IMR-90 (cell line): ENCODE measurements around the gene HSH2D. TPM values are rescaled to one million over a fixed set of nuclear protein-coding genes. Genes with fewer than 3 reads are reported as not detected.

Source experiments
- ATAC-seq: fragments of 200-7000 bp; cut with Tn5 transposase; 2 replicates; pipeline ENCODE4 v1.9.1; 2020; ENCODE audit warnings: low read depth, mild to moderate bottlenecking, moderate library complexity
- BruUV-seq: library from RNA; stranded (reverse); fragments of 400-500 nt; replicated peaks from 2 replicates; lab custom pipeline; 2021; lab: Mats Ljungman, UMichigan
- CTCF ChIA-PET: fragments of 300-600 bp; formaldehyde crosslinking; extraction: SDS; loops from one replicate; lab custom pipeline; 2021; ENCODE audit warnings: antibody characterized with exemption; lab: Yijun Ruan, JAX
- POLR2A ChIA-PET: fragments of 300-600 bp; sonication (Branson Sonifier 250); formaldehyde crosslinking; loops from one replicate; lab custom pipeline; 2022; ENCODE audit warnings: antibody characterized with exemption; ENCODE audit not compliant: unreplicated experiment; lab: Charles Lee
- DNase-seq: peaks from one replicate; pipeline ENCODE4 v3.0.0; 2013
- H2AFZ ChIP-seq: replicated peaks from 2 replicates; pipeline ENCODE3; 2013; ENCODE audit warnings: low read length, mild to moderate bottlenecking; ENCODE audit not compliant: poor library complexity
- H2AK5ac ChIP-seq: 2 replicates; pipeline ENCODE4 v1.6.1; 2013; ENCODE audit warnings: low read depth, low read length, inconsistent platforms
- H2AK9ac ChIP-seq: replicated peaks from 2 replicates; pipeline ENCODE3; 2013; ENCODE audit warnings: mild to moderate bottlenecking, low read depth, low read length, moderate library complexity; ENCODE audit not compliant: poor library complexity
- H2BK120ac ChIP-seq: 2 replicates; pipeline ENCODE4 v1.6.1; 2013; ENCODE audit warnings: low read depth, low read length, inconsistent platforms
- H2BK15ac ChIP-seq: 3 replicates; pipeline ENCODE4 v1.6.1; 2013; ENCODE audit warnings: low read depth, low read length, inconsistent platforms
- H2BK20ac ChIP-seq: 2 replicates; pipeline ENCODE4 v1.6.1; 2013; ENCODE audit warnings: low read depth, mild to moderate bottlenecking, inconsistent platforms, low read length, moderate library complexity
- H2BK5ac ChIP-seq: 2 replicates; pipeline ENCODE4 v1.6.1; 2013; ENCODE audit warnings: mild to moderate bottlenecking, low read depth, low read length, inconsistent platforms; ENCODE audit not compliant: poor library complexity, severe bottlenecking
- H3K14ac ChIP-seq: replicated peaks from 2 replicates; pipeline ENCODE4 v1.6.1; 2013; ENCODE audit warnings: low read depth, low read length, inconsistent platforms
- H3K18ac ChIP-seq: 2 replicates; pipeline ENCODE4 v1.6.1; 2013; ENCODE audit warnings: low read depth, low read length, control low read depth
- H3K23ac ChIP-seq: 2 replicates; pipeline ENCODE4 v1.6.1; 2013; ENCODE audit warnings: low read depth, low read length, inconsistent platforms
- H3K27ac ChIP-seq: 2 replicates; pipeline ENCODE4 v1.5.1; 2013; ENCODE audit warnings: mild to moderate bottlenecking, control low read depth, low read length; ENCODE audit not compliant: insufficient read depth
- H3K27me3 ChIP-seq: 2 replicates; pipeline ENCODE4 v1.6.1; 2013; ENCODE audit warnings: low read length; ENCODE audit not compliant: control insufficient read depth, insufficient read depth
- H3K36me3 ChIP-seq: 2 replicates; pipeline ENCODE4 v1.6.1; 2013; ENCODE audit warnings: low read length, mixed read lengths; ENCODE audit not compliant: control insufficient read depth, insufficient read depth
- H3K4ac ChIP-seq: 2 replicates; pipeline ENCODE4 v1.6.1; 2013; ENCODE audit warnings: low read depth, low read length, inconsistent platforms
- H3K4me1 ChIP-seq: 2 replicates; pipeline ENCODE4 v1.6.1; 2013; ENCODE audit warnings: low read length, mixed read lengths; ENCODE audit not compliant: control insufficient read depth, insufficient read depth
- H3K4me2 ChIP-seq: 2 replicates; pipeline ENCODE4 v1.6.1; 2013; ENCODE audit warnings: low read depth, mild to moderate bottlenecking, control low read depth, low read length, moderate library complexity
- H3K4me3 ChIP-seq: 2 replicates; pipeline ENCODE4 v1.5.1; 2013; ENCODE audit warnings: low read depth, mild to moderate bottlenecking, control low read depth, low read length, moderate library complexity; ENCODE audit not compliant: insufficient read depth
- H3K56ac ChIP-seq: 2 replicates; pipeline ENCODE4 v1.6.1; 2013; ENCODE audit warnings: low read length, inconsistent platforms; ENCODE audit not compliant: insufficient read depth; ENCODE audit errors: extremely low read depth
- H3K79me1 ChIP-seq, 2 experiments: 2 replicates each; pipeline ENCODE4 v1.6.1; 2013; ENCODE audit warnings: low read length in 2 of 2, inconsistent platforms in 1 of 2, low read depth in 1 of 2
- H3K9ac ChIP-seq: 2 replicates; pipeline ENCODE4 v1.6.1; 2013; ENCODE audit warnings: low read depth, low read length, control low read depth
- H3K9me1 ChIP-seq: 2 replicates; pipeline ENCODE4 v1.6.1; 2013; ENCODE audit warnings: low read length, inconsistent platforms; ENCODE audit not compliant: insufficient read depth
- H3K9me3 ChIP-seq: 2 replicates; pipeline ENCODE4 v1.6.1; 2013; ENCODE audit warnings: low read length; ENCODE audit not compliant: control insufficient read depth, insufficient read depth
- H4K20me1 ChIP-seq: 2 replicates; pipeline ENCODE4 v1.6.1; 2013; ENCODE audit warnings: low read length, inconsistent platforms; ENCODE audit not compliant: insufficient read depth
- H4K5ac ChIP-seq: 2 replicates; pipeline ENCODE4 v1.6.1; 2013; ENCODE audit warnings: mild to moderate bottlenecking, low read depth, low read length, control low read depth
- H4K8ac ChIP-seq, 2 experiments: 2 replicates each; pipeline ENCODE4 v1.6.1; 2013; ENCODE audit warnings: low read depth in 2 of 2, low read length in 2 of 2, control low read depth in 1 of 2, inconsistent platforms in 1 of 2
- H4K91ac ChIP-seq: 2 replicates; pipeline ENCODE4 v1.6.1; 2013; ENCODE audit warnings: low read depth, low read length, inconsistent platforms; ENCODE audit not compliant: insufficient read depth
- BHLHE40 ChIP-seq: fragments of 150-350 bp; IDR thresholded peaks from 2 replicates; pipeline ENCODE4 v1.6.1; 2016; ENCODE audit warnings: mild to moderate bottlenecking, low read depth, low read length
- CEBPB ChIP-seq: IDR thresholded peaks from 2 replicates; pipeline ENCODE4 v1.6.1; 2012; ENCODE audit warnings: low read depth, low read length, improper control_type of control experiment
- CHD1 ChIP-seq: IDR thresholded peaks from 2 replicates; pipeline ENCODE4 v1.6.1; 2012; ENCODE audit warnings: low read depth, low read length, improper control_type of control experiment
- MXI1 ChIP-seq: IDR thresholded peaks from 2 replicates; pipeline ENCODE4 v1.6.1; 2012; ENCODE audit warnings: low read depth, mild to moderate bottlenecking, low read length, moderate library complexity, borderline replicate concordance
- RAD21 ChIP-seq: IDR thresholded peaks from 2 replicates; pipeline ENCODE4 v1.6.1; 2012; ENCODE audit warnings: low read length, improper control_type of control experiment
- RCOR1 ChIP-seq: IDR thresholded peaks from 2 replicates; pipeline ENCODE4 v1.6.1; 2012; ENCODE audit warnings: mild to moderate bottlenecking, low read length, improper control_type of control experiment; ENCODE audit not compliant: insufficient replicate concordance
- WGBS, 2 experiments: methylation state at CpG; one replicate each; pipeline versions ENCODE4 v1.1.5 to v1.1.7; 2013; ENCODE audit warnings: missing lambda C conversion rate in 2 of 2; ENCODE audit not compliant: insufficient read length in 1 of 2; ENCODE audit errors: extremely low coverage in 2 of 2; 5-methylcytosine and 5-hydroxymethylcytosine counted together
- dilution Hi-C: fragments of 300-500 bp; cut with HindIII; formaldehyde crosslinking; loops from one replicate; pipeline ENCODE4 v1.14.3; 2018; ENCODE audit warnings: low sequenced_read_pairs; ENCODE audit not compliant: unreplicated experiment
- in situ Hi-C: fragments of 300-500 bp; cut with MboI; formaldehyde crosslinking; loops from 3 replicates; pipeline ENCODE4 v1.14.3; 2019; ENCODE audit warnings: low sequenced_read_pairs, inconsistent platforms, mixed read lengths
- intact Hi-C: fragments of 100-400 bp; cut with micrococcal nuclease; formaldehyde crosslinking; loops from 2 replicates; pipeline ENCODE4 v1.10.0; 2022
- polyA plus RNA-seq, 3 experiments: library from polyadenylated mRNA; depleted of rRNA; stranded (reverse); fragments of >200 nt; gene quantifications; 2 replicates each; pipeline ENCODE4 v1.2.3, GENCODE V29; 2012; ENCODE audit warnings: low replicate concordance in 1 of 3
- total RNA-seq: library from RNA; depleted of rRNA; stranded (reverse); fragments of >200 nt; gene quantifications from 2 replicates; pipeline ENCODE4 v1.2.3, GENCODE V29; 2012
- TF ChIP-seq, protein P1 (sequence below): fragments of 150-350 bp; IDR thresholded peaks from 2 replicates; pipeline ENCODE4 v1.6.1; 2017; ENCODE audit warnings: mild to moderate bottlenecking, antibody characterized with exemption, low read length, low read depth

HSH2D gene
- total and polyA plus RNA-seq, 2 of the 4 experiments (the other 2 are of a cell fraction), result not detected

DNA sequence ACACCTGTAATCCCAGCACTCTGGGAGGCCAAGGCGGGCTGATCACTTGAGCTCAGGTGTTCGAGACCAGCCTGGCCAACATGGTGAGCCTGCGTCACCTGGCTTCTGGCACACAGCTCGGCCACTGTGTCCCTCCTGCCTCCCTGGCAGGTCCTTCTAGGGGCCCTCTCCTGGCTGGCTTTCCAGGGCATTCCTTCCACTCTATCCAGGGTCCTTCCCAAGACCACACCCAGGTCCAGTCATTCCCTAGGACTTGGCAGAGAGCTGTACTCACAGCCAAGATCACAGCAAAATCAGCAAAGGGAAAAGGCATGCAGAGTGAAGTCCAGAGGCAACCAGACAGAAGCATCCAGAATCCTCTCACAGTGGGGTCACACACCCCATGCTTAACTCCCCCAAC, 9.7 kb upstream of the HSH2D start:
- H3K9me1 ChIP-seq, result no peaks in the 10 kb centered on the region
- H4K8ac ChIP-seq, result no peak overlapping the region
- in situ Hi-C loops, result no loop called here
- POLR2A ChIA-PET, result no interaction called here
- peaks cover 47% of the 10 kb centered on the region for H3K36me3 ChIP-seq
- H3K79me1 ChIP-seq, result peaks cover 8 to 9% of the 10 kb centered on the region in 2 experiments; a peak in 3 of 4 replicates
- H3K9ac ChIP-seq, result no peak overlapping the region
- no peak overlapping the region for H3K4ac ChIP-seq
- H2BK120ac ChIP-seq, result no peak overlapping the region
- 100% methylated on average over 3 of the region's 4 CpGs; no CpG with 5 or more reads in 1 of the 2 experiments for WGBS, 2 experiments
- BruUV-seq, result no TSS peak
- H3K27me3 ChIP-seq, result no peaks in the 10 kb centered on the region
- no peak overlapping the region for H2AK5ac ChIP-seq
- H2BK20ac ChIP-seq, result no peak overlapping the region
- H3K4me2 ChIP-seq, result no peak overlapping the region
- ATAC-seq, result no peak
- no peak overlapping the region for H3K27ac ChIP-seq
- no peak for TF ChIP-seq RCOR1
- TF ChIP-seq MXI1, result no peak
- TF ChIP-seq, protein P1, sequence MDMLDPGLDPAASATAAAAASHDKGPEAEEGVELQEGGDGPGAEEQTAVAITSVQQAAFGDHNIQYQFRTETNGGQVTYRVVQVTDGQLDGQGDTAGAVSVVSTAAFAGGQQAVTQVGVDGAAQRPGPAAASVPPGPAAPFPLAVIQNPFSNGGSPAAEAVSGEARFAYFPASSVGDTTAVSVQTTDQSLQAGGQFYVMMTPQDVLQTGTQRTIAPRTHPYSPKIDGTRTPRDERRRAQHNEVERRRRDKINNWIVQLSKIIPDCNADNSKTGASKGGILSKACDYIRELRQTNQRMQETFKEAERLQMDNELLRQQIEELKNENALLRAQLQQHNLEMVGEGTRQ, result no peak
- TF ChIP-seq CHD1, result no peak
- no peak for TF ChIP-seq RAD21
- TF ChIP-seq BHLHE40, result no peak
- no peak for TF ChIP-seq CEBPB
- H3K56ac ChIP-seq, result no peak overlapping the region
- DNase-seq, result no peak
- peaks cover 5% of the 10 kb centered on the region; the same call in 1 of the 2 replicates for H4K20me1 ChIP-seq
- peak overlapping the region; percentile 25 for H2AK9ac ChIP-seq
- H3K4me3 ChIP-seq, result no peak overlapping the region
- CTCF ChIA-PET, result no interaction called here
- H4K91ac ChIP-seq, result no peak overlapping the region
- no peak overlapping the region for H4K5ac ChIP-seq
- H2BK15ac ChIP-seq, result no peak overlapping the region
- H2AFZ ChIP-seq, result no peak overlapping the region
- no peaks in the 10 kb centered on the region for H3K4me1 ChIP-seq
- dilution Hi-C loops, result no loop called here
- H3K9me3 ChIP-seq, result no peaks in the 10 kb centered on the region
- H3K23ac ChIP-seq, result no peak overlapping the region
- no peak overlapping the region for H2BK5ac ChIP-seq
- intact Hi-C loops, result no loop called here
- no peak overlapping the region for H3K18ac ChIP-seq
- no peak overlapping the region for H3K14ac ChIP-seq
